GM19240 (cell line): ENCODE measurements around the gene KCNJ8.

Source experiments
- DNase-seq: peaks from one replicate; pipeline ENCODE4 v3.0.0; 2011; ENCODE audit warnings: low spot score; ENCODE audit not compliant: insufficient read length

Gene KCNJ8

DNA sequence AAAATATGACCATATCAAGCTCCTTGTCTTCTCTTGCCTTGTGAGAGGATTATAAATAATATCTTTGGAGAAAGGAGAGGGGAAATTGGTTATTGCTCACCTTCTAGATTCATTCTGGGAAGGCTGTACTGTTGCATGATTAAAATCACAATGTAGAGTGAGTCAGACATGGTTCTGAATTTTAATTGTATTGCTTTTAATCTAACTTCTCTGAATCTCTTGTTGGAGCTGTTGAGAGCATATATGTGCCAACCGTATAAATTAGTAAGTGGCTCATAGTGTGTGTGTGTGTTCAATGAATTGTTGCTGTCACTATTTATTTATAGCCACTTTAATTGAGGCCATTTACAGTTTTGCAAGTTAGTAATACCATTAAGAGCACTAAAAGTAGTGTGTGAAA is 56.1 kb downstream of the KCNJ8 start:
- DNase-seq = no peak

DNA sequence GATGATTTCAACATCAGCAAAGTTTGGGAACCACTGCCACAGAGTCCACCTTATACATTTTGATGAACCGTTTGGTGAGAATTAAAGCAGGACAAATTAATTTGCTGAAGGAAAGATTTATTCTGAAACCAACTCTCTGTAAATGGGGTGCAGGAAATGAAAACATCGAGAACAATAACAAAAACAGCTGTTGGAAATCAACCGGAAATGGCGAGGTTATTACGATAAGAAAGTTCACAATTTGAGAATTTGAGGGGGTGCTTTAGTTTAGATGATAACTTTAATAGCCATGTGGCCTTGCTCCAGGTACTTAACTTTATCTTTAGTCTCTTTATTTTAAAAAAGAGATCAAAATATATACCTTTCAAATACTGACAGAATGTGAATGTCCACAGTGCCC is 56.7 kb downstream of the KCNJ8 start:
- DNase-seq = no peak

DNA sequence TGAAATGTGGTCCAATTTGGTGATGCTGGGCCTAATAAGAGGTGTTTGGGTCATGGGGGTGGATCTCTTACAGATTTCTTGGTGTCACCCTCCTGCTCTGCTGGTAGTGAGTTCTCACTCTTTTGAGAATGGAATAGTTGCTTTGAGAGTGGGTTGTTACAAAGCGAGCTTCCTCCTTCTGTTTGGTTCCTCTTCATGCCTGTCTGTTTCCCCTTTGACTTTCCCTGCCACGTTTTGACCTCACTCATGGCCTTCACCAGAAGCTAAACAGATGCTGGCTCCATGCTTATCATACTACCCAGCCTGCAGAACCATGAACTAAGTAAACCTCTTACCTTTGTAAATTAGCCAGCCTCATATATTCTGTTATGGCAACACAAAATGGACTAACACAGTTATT is 59.1 kb downstream of the KCNJ8 start:
- DNase-seq = no peak
